Measurements from ENCODE around the gene FGD5.

GRCh38 chr3:14798231-14798630 is 20.5 kb upstream of the FGD5 start:
- TF ChIP-seq, protein P1, sequence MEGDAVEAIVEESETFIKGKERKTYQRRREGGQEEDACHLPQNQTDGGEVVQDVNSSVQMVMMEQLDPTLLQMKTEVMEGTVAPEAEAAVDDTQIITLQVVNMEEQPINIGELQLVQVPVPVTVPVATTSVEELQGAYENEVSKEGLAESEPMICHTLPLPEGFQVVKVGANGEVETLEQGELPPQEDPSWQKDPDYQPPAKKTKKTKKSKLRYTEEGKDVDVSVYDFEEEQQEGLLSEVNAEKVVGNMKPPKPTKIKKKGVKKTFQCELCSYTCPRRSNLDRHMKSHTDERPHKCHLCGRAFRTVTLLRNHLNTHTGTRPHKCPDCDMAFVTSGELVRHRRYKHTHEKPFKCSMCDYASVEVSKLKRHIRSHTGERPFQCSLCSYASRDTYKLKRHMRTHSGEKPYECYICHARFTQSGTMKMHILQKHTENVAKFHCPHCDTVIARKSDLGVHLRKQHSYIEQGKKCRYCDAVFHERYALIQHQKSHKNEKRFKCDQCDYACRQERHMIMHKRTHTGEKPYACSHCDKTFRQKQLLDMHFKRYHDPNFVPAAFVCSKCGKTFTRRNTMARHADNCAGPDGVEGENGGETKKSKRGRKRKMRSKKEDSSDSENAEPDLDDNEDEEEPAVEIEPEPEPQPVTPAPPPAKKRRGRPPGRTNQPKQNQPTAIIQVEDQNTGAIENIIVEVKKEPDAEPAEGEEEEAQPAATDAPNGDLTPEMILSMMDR (IDR thresholded peaks at IDR 0.05; ENCODE audit: low read depth, low read length, poor library complexity, severe bottlenecking): no peak
- no peak for TF ChIP-seq EZH2phosphoT487 (IDR thresholded peaks at IDR 0.05; ENCODE audit: borderline replicate concordance, low read length)
